ENCODE data around the gene KIAA0319L. TPM values are rescaled to one million over a fixed set of nuclear protein-coding genes. Genes with fewer than 3 reads are reported as not detected.
"Not testable (repeated sequence)": the region's sequence is repeated elsewhere in the genome, so short reads cannot be mapped to it uniquely, and the experiment has no call there.

The KIAA0319L gene
- polyA plus RNA-seq, 1 donor from 2014 or later: 38.1 TPM

DNA sequence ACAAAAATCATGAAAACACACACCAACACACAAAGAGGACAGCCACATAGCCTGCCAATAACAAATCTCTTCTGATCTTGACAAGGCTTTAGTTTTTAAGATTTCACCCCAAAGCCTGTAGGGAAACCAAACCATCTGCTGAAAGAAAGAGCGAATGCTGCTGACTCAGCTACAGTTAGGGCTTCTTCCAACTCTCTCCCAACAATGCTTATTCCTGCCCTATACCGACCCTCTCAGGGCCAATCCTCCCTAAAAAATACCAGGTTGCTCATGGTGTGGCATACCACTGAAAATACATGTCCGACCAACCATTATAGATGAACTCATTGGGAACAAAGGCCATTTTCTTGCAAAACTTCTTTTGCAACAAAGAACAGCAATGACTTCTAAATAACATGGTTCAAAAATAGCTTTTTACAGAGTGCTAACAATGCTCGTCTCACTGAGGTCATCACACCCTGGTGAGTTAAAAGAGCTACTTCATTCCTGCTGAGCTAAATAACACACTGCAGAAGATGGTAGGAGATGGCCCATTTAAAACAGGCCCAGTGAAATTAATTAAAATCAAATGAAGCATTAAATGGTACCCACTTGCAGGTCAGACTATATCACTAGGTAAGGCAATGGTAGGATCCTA is 86.1 kb downstream of the KIAA0319L start:
- Histone ChIP-seq H3K9me2 (ENCODE audit: insufficient read depth, low read length) (no peaks in the 10 kb centered on the region), H3K4me2 (ENCODE audit: low read length) (no peak overlapping the region), H3K9me3 (ENCODE audit: low read length) (no peaks in the 10 kb centered on the region), H3F3A (ENCODE audit: insufficient read depth, low read length, poor library complexity, severe bottlenecking) (no peaks in the 10 kb centered on the region), H3K4me3 (ENCODE audit: low read length) (no peak overlapping the region), H3K27ac (ENCODE audit: low read length) (peak overlapping the region; percentile 75), H4K20me1 (ENCODE audit: insufficient read depth) (no peaks in the 10 kb centered on the region), H3K79me2 (replicated peaks; ENCODE audit: insufficient read depth, low read length) (no peaks in the 10 kb centered on the region), H2AFZ (ENCODE audit: low read depth, low read length) (no peak overlapping the region), H3K36me3 (ENCODE audit: insufficient read depth, low read length) (peaks cover 6% of the 10 kb centered on the region), H3K9ac (ENCODE audit: low read length) (no peak overlapping the region), H3K27me3 (ENCODE audit: insufficient read depth, low read depth, low read length) (no peaks in the 10 kb centered on the region)
- no peak for TF ChIP-seq EP300 (conservative IDR thresholded peaks at IDR 0.05; ENCODE audit: poor library complexity, severe bottlenecking)
- peak; percentile 41 for TF ChIP-seq POLR2AphosphoS5 (IDR thresholded peaks at IDR 0.05)

DNA sequence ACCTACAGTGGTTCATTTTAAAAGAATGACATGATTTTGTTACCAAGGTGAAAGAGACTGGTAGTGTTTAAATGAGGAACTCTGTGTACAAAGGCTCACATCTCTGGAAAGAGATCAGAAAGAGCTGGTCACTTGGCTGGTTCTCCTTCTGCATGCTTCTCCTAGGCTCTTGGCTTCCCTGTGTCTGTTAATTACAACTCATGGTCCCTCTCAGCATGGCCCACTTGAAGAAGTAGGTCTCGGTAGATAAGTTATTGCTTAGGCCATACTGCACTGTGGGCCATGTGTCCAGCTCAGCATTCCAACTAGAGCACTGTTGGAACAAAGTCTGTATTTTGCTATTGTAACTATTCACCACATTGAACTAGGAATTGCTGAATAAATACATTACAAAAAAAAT is 91.1 kb downstream of the KIAA0319L start:
- Histone ChIP-seq H4K20me1 (ENCODE audit: insufficient read depth) (no peaks in the 10 kb centered on the region), H3K9ac (ENCODE audit: low read length) (no peak overlapping the region), H3K36me3 (ENCODE audit: insufficient read depth, low read length) (peaks cover 21% of the 10 kb centered on the region), H3F3A (ENCODE audit: insufficient read depth, low read length, poor library complexity, severe bottlenecking) (no peaks in the 10 kb centered on the region), H3K4me3 (ENCODE audit: low read length) (no peak overlapping the region), H3K79me2 (replicated peaks; ENCODE audit: insufficient read depth, low read length) (no peaks in the 10 kb centered on the region), H3K9me3 (ENCODE audit: low read length) (no peaks in the 10 kb centered on the region), H3K4me2 (ENCODE audit: low read length) (no peak overlapping the region), H3K27ac (ENCODE audit: low read length) (no peak overlapping the region), H3K27me3 (ENCODE audit: insufficient read depth, low read depth, low read length) (no peaks in the 10 kb centered on the region), H2AFZ (ENCODE audit: low read depth, low read length) (no peak overlapping the region), H3K9me2 (ENCODE audit: insufficient read depth, low read length) (no peaks in the 10 kb centered on the region)
- TF ChIP-seq POLR2AphosphoS5 (IDR thresholded peaks at IDR 0.05): no peak

DNA sequence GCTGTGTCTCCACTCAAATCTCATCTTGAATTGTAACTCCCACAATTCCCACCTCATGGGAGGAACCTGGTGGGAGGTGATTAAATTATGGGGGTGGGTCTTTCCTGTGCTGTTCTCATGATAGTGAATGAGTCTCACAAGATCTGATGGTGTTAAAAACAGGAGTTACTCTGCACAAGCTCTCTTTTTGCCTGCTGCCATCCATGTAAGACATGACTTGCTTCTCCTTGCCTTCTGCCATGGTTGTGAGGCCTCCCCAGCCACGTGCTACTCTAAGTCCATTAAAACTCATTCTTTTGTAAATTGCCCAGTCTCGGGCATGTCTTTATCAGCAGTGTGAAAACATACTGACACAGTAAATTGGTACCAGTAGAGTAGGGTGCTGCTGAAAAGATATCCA is 93.5 kb downstream of the KIAA0319L start:
- H3F3A ChIP-seq (ENCODE audit: insufficient read depth, low read length, poor library complexity, severe bottlenecking); H3K9ac ChIP-seq (ENCODE audit: low read length); H2AFZ ChIP-seq (ENCODE audit: low read depth, low read length); H3K4me2 ChIP-seq (ENCODE audit: low read length); H3K27me3 ChIP-seq (ENCODE audit: insufficient read depth, low read depth, low read length); H3K9me3 ChIP-seq (ENCODE audit: low read length); H3K4me3 ChIP-seq (ENCODE audit: low read length); H3K9me2 ChIP-seq (ENCODE audit: insufficient read depth, low read length); H4K20me1 ChIP-seq (ENCODE audit: insufficient read depth); H3K79me2 ChIP-seq (replicated peaks; ENCODE audit: insufficient read depth, low read length); H3K27ac ChIP-seq (ENCODE audit: low read length): not testable (repeated sequence)
- peaks cover 20% of the 10 kb centered on the region for H3K36me3 ChIP-seq (ENCODE audit: insufficient read depth, low read length)

DNA sequence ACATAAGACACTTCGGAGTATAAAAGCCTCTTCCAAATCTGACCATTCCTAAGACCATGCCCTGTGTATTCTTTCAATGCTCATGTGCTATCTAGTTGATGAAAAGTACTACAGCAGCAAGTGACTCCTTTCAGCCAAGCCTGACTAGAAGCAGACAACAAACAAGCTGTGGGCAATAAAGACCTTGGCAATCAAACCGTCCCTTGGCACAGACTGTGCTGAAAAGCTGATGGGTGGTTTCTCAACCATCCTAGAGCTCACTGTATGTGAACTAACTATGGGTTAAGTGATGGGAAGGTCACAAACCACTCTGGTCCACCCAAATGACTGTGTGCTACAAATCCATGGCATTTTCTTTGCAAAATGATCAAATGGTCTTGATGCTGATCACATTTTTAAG is 94.0 kb downstream of the KIAA0319L start:
- Histone ChIP-seq H3K9me2 (ENCODE audit: insufficient read depth, low read length) (no peaks in the 10 kb centered on the region), H3K4me3 (ENCODE audit: low read length) (no peak overlapping the region), H3K36me3 (ENCODE audit: insufficient read depth, low read length) (peaks cover 15% of the 10 kb centered on the region), H3F3A (ENCODE audit: insufficient read depth, low read length, poor library complexity, severe bottlenecking) (no peaks in the 10 kb centered on the region), H3K9ac (ENCODE audit: low read length) (no peak overlapping the region), H3K79me2 (replicated peaks; ENCODE audit: insufficient read depth, low read length) (no peaks in the 10 kb centered on the region), H3K9me3 (ENCODE audit: low read length) (no peaks in the 10 kb centered on the region), H4K20me1 (ENCODE audit: insufficient read depth) (no peaks in the 10 kb centered on the region), H3K4me2 (ENCODE audit: low read length) (no peak overlapping the region), H3K27ac (ENCODE audit: low read length) (no peak overlapping the region), H3K27me3 (ENCODE audit: insufficient read depth, low read depth, low read length) (no peaks in the 10 kb centered on the region), H2AFZ (ENCODE audit: low read depth, low read length) (no peak overlapping the region)
- TF ChIP-seq MXI1 (conservative IDR thresholded peaks at IDR 0.05; ENCODE audit: poor library complexity, severe bottlenecking) (no peak), EZH2 (IDR thresholded peaks at IDR 0.05; ENCODE audit: borderline replicate concordance, insufficient read depth, low read length, poor library complexity, severe bottlenecking) (no peak), EP300 (conservative IDR thresholded peaks at IDR 0.05; ENCODE audit: poor library complexity, severe bottlenecking) (no peak), TAF1 (IDR thresholded peaks at IDR 0.05; ENCODE audit: low read depth) (no peak), SMC3 (conservative IDR thresholded peaks at IDR 0.05; ENCODE audit: poor library complexity) (no peak), POLR2AphosphoS5 (IDR thresholded peaks at IDR 0.05) (no peak), RAD21 (conservative IDR thresholded peaks at IDR 0.05) (no peak)
- TF ChIP-seq, protein P1, sequence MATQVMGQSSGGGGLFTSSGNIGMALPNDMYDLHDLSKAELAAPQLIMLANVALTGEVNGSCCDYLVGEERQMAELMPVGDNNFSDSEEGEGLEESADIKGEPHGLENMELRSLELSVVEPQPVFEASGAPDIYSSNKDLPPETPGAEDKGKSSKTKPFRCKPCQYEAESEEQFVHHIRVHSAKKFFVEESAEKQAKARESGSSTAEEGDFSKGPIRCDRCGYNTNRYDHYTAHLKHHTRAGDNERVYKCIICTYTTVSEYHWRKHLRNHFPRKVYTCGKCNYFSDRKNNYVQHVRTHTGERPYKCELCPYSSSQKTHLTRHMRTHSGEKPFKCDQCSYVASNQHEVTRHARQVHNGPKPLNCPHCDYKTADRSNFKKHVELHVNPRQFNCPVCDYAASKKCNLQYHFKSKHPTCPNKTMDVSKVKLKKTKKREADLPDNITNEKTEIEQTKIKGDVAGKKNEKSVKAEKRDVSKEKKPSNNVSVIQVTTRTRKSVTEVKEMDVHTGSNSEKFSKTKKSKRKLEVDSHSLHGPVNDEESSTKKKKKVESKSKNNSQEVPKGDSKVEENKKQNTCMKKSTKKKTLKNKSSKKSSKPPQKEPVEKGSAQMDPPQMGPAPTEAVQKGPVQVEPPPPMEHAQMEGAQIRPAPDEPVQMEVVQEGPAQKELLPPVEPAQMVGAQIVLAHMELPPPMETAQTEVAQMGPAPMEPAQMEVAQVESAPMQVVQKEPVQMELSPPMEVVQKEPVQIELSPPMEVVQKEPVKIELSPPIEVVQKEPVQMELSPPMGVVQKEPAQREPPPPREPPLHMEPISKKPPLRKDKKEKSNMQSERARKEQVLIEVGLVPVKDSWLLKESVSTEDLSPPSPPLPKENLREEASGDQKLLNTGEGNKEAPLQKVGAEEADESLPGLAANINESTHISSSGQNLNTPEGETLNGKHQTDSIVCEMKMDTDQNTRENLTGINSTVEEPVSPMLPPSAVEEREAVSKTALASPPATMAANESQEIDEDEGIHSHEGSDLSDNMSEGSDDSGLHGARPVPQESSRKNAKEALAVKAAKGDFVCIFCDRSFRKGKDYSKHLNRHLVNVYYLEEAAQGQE (IDR thresholded peaks at IDR 0.05; ENCODE audit: borderline replicate concordance): no peak
- TF ChIP-seq, protein P2, sequence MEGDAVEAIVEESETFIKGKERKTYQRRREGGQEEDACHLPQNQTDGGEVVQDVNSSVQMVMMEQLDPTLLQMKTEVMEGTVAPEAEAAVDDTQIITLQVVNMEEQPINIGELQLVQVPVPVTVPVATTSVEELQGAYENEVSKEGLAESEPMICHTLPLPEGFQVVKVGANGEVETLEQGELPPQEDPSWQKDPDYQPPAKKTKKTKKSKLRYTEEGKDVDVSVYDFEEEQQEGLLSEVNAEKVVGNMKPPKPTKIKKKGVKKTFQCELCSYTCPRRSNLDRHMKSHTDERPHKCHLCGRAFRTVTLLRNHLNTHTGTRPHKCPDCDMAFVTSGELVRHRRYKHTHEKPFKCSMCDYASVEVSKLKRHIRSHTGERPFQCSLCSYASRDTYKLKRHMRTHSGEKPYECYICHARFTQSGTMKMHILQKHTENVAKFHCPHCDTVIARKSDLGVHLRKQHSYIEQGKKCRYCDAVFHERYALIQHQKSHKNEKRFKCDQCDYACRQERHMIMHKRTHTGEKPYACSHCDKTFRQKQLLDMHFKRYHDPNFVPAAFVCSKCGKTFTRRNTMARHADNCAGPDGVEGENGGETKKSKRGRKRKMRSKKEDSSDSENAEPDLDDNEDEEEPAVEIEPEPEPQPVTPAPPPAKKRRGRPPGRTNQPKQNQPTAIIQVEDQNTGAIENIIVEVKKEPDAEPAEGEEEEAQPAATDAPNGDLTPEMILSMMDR (IDR thresholded peaks at IDR 0.05; ENCODE audit: poor library complexity, severe bottlenecking): no peak
